IPS DF 4.7 (cell line): Measurements from ENCODE around the gene NF2.

Experiments used
- DNase-seq: peaks from one replicate; pipeline ENCODE4 v3.0.0-alpha.2; 2013; ENCODE audit warnings: low spot score; ENCODE audit errors: extremely low read depth

Gene NF2

DNA sequence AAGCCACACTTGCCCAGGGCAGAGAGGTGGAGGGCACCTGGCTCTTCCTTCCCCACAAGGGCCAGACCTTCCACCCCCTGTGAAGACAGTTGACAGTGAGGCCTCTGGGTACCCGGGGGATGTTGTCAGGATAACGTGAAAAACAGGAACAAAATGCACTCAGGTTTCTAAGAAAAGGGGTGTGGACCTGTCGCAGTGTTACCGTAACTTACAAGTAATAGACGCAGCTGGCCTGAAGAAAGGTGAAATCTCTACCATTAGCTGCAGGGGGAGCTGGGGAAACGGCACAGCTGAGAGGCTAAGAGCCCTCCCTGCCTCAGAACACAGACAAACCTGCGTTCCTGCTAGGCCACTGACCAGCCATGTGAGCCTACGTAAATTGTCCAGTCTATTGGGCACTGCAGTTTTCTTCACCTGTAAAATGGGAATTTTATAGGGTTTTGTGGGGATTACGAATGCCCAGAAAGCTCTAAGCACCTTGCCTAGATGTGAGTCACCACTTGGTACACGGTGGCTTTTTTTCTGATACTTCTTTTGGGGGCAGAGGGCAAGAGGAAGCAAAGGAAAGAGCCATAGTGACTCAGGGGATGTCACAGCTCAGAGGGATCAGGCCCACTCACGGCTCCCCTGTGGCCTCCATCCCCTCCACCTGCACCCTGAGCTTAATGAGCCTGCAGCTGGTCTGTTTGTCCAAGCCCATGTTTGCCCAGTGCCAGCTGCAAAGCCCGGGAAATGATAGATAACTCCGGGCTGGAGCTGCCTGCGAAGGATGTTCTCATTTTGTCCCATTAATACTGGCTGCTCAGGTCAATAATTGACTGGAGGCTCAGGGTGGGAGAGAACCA is 97.9 kb downstream of the NF2 start:
- no peak for DNase-seq

DNA sequence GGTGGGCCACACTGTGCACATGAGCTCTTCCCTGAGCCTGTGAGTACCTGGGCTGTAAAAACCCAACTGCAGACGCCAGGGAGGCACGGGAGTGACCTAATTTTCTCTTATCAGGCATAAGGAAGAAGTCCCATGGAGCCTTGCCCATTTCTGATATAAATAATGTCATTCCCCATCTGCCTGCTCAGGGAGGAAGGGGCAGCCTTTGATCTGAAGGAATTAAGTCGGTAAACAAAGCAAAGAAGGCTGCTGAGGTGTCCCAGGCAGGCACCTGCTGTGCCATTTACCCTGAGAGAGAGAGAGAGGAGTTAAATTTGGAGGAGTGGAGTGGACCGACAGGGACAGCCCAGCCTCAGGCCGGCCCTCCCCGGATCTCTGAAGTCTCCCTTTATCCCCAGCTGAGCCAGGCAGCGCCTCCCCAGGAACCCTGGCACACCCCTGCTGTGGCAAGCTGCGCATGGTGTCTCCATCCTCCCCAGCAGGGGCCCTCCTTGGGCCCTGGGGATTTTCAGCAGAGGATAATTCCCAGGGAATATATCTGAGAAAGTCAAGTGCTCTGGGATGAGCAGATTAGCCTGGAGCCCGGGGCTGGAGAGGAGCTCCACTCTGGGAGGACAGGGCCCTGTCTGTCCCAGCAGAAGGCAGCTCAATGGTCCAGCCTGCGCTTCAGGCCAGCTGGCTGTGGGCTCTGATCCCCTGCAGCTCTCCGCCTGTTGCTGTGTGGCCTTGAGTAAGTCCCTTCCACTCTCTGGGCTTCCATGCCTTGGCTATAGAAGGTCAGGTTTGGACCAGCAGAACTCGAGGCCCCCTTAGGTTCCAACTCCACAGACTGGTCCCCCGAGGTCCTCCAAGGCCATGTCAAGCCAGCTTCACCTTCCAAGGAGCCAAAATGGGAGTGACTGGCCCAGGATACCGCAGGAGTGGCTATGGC is 98.8 kb downstream of the NF2 start:
- no peak for DNase-seq

DNA sequence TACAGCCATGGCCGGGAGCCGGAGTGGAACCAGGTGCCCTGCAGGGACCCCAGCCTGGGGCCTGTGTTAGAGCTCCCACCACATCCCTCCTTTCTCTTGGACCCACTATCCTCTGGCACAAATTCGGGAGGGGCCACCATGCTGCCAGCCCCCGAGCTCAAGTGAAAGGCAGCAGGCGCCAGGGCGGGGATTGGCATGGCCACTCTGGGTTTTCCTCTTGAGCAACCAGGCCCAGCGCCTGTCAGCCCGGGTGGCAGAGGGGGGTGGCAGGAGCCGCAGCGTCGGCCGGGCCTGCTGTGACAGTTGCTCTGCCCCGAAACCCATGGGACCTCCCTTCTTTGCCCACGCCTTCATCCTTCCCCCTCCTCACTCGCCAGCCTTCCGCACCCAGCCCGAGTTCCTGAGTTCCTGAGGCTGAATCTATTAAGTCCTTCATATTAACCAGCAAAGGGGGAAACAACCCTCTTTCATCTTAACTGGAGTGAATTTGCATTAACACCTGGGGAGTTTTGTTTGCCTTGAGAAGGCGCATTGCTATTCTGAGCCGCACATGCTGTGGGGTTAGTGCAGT is 99.6 kb downstream of the NF2 start:
- no peak for DNase-seq

DNA sequence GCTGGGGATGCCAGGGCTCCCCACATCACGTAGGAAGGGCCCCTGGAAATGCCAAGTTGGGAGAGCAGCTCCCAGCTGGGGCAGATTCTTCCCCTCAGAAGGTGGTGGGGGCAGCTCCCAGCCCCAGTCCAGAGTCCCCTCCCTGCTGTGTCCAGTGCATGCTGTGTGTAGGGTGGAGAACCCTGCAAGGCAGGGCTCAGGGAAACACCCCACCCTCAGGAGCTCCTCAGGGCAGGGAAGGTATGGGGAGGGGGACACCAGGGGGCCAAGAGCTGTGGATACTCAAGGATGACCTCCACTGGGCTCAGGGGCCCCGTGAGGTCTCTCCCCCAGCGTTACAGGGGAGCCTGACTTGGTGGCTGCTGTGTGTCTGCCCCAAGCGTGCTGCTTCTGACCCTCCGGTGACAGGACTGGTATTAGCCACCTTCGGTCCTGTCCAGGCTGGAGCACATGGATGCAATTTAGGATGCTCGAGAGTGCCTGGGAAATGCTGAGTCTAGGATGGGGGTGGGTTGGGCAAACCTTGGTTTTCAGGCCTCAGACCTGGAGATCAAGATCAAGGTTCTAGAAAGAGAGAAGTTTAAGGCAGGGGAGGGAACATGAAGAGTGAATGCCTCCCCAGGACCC is 100.2 kb downstream of the NF2 start:
- DNase-seq = no peak

DNA sequence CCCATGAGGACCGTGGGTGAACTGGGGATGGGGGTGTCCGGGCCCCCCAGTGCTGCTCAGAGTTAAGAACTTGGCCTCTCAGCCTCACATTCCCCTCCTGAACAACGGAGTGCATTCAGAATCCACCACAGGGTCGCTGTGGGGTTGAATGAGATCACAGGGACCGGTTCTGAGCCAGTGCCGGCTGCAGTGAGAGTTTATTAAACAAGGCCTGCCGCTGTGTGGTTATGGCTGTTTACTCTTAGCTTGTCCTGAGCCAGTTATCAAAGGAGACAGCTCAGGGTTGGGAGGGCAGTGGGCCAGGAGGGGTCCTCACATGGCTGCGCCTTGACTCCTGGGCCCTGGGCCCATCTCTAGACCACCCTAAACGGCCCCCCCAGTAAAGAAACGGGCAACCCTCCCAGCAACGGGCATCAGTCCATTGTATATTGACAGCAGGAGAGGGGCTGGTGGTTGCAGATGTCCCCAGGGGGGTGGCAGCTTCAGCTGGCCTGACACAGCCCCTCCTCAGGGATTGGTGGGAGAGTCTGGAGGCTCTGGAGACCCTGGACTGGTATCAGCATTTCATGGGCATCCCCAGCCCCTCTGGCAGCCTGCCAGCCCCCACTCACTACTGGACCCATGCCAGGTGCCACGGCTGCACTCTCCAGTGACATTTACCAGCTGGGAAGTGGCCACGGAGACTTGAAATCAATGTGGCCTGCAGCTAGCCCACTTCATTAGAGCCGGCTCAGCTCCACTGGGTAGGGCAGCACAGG is 101.3 kb downstream of the NF2 start:
- DNase-seq = no peak

DNA sequence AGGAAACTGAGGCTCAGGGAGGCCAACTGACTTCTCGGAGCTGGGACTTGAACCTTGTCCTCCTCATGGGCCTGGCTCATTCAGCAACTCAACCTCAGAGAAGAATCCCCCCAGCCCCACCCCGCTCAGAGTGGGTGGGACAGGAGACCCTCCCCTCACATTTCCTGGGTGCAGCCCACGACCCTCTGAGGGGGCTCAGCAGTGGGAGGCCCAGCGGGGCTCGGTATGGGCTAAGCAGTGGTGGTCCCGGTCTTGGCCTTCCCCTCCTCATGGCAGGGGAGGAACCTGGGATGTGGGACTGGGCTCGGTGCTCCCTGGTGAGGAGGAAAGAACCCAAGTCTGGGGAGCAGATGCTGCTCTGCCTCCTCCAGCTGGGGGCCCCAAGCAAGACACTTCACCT is 102.2 kb downstream of the NF2 start:
- no peak for DNase-seq

DNA sequence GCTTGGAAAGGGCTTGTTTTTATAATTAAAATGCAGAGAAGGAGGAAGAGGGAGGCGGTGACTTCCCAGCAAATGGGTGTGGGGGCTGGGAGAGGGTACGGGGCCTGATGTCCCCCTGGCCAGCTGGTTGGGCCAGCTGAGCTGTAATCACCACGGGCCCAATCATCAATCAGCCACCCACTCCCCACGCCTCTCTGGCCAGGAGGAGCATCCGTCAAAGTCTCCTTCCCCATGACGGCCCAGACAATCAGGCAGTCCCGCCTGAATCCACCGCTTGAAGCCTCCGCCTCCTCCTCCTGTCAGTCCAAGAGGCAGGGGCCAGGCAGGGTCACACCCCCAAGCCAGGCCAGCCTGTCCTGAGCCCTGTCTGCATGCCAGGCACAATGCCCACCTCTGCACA is 103.1 kb downstream of the NF2 start:
- DNase-seq = no peak

DNA sequence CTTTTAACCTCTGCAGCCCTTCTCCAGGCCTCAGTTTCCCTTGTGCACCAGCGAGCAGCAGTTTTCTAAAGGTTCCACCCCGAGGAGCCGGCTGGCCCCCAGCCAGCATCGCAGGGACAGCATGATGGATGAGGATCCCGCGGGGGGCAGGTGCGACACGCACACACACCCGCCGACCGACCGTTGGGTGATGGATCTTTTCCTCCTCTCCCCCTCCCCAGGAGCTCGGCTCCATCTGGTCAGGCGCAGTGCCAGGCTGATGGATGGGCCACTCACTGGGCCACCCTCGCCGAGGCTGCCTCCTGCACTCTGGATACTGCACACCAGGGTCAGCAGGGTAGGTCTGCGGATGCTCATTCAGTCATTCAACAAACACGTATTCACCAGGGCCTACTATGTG is 103.6 kb downstream of the NF2 start:
- DNase-seq = no peak

DNA sequence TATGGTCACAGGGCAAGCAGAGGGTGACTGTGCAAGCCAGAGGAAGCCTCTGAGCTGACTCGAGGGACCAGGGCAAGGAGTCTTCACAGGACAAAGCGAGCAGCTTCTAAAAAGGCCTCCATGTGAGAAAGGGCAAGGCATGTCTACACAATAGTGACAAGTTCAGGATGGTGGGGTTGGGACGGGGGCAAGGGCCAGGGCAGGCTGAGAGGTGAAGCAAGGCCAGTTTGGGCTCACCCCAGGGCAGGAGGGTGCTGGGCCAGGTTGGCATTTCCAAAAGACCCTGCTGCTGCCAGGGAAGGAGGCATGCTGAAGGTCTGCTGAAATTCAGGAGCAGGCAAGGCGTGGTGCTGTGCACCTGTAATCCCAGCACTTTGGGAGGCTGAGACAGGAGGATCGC is 104.0 kb downstream of the NF2 start:
- DNase-seq = no peak

DNA sequence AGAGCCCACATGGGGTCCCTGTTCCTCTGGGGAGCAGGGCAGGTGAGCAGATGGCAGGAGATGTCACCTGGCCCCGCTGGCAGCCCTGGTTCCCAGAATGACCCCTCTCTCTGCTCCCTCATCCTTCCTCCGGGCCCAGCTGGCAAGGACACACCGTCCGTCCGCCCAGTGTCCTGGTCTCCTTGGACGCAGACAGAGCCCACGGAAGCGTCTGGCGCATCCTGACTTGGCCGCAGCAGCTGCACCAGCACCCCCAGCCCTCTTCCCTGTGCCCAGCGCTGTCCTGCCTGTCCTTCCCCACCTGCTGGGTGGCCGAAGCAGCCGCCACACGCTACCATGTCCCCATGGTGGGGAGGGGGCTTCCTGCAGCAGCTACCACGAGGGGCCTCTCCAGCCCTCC is 106.8 kb downstream of the NF2 start:
- DNase-seq = no peak

DNA sequence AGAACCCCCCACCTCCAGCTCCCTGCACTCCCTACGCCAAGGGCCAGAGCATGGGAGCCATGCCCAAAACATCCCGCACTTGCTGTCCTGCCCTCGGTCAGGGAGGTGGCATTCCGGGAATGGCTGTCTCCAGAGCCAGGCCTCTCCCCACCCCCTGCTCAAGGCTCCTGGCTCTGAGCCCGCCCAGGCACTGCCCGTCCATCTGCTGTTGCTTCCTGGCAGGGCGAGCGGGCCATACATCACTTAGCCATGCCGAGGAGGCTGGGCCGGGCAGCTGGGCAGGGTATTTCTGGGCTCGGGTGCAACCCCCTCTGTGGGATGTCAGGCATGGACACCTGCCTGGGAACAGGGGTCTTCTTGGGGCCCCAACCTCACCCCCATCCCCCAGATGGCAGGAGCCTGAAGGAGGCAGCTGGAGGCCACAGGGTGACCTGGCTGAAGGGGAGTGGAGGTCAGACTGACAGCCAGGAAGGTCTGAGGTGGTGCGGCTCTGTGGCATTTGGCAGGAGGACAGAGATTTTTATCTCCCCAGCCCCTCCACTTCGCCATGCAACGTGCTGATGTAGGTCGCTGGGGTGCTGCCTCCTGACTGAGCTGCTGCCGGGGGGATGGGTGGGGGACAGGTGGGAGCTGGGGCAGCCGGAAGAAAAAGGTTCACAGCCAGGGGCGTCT is 107.6 kb downstream of the NF2 start:
- no peak for DNase-seq

DNA sequence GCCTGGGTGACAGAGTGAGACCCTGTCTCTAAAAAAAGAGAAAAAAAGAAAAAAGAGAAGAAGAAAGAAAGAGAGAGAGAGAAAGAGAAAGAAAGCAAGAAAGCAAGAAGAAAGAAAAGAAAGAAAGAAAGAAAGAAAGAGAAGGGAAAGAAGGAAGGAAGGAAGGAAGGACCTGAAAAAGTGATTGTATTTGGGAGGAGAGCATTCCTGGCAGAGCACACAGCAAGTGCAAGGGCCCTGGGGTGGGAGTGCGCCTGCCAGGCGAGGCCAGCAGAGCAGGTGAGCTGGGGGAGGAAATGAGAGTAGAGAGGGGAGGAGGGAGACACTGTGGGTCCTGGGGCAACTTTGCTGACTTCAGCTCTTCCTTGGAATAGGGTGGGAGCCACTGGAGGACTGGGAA is 108.7 kb downstream of the NF2 start:
- no peak for DNase-seq

DNA sequence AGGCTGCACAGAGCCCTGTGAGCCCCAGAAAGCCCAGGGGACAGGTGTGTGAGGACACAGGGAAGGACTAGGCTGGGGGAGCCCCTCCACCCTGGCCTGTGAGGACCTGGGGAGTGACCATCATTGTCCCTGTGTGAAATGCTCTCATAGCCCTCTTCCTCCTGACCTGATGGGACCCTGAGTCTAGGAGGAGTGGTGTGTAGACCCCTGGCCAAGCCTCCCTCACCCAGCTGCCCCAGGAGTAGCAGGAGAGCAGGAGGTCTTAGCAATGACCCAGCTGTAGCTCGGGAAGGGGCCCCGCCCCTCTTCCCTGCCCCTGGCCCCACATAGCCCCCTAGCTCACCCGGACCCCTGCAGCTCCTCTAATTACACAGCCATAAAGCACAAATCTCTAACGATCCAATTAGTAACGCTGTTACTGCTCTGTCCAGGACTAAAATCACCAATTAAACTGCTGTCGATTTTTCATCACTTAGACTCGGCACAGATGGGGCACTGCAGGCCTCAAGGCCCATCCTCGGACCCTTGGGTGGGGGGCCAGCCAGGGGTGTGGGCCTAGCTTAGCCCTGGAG is 109.8 kb downstream of the NF2 start:
- no peak for DNase-seq

DNA sequence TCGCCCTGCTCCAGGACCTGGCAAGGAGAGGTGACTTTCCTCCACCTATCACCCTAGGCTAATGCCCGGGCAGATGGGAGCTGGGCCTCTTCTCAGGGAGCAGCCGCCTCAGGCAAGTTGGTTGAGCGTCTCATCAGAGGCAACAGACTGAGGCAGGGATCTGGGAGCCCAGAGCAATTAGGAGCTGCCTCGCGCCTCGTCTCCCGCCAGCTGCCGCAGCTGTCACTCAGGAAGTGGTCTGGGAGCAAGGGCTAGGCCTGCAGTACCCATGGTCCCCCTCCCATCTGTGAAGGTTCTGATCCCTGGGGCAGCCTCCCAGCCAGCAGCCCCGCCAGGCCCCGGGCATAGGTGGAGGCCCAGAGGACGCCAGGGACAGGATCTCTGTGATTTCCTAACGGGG is 111.8 kb downstream of the NF2 start:
- no peak for DNase-seq

DNA sequence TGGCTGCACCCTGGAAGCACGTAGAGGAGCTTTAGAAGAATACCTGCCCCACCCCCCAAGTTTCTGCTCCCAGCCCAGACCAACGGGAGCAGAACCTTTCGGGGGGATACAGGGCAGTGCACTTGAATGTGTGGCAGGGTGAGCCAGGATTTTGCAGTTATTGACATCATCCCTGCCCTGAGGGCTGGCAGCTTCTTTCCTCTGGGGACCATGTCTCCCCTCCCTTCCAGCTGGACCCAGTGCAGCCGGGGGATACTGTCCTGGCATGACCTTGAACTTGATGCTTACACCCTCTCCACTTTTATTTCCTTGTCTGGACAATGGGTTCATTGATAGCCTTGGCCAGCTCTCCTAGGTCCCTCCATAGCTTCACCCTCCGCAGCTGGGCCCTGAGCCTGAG is 112.3 kb downstream of the NF2 start:
- no peak for DNase-seq

DNA sequence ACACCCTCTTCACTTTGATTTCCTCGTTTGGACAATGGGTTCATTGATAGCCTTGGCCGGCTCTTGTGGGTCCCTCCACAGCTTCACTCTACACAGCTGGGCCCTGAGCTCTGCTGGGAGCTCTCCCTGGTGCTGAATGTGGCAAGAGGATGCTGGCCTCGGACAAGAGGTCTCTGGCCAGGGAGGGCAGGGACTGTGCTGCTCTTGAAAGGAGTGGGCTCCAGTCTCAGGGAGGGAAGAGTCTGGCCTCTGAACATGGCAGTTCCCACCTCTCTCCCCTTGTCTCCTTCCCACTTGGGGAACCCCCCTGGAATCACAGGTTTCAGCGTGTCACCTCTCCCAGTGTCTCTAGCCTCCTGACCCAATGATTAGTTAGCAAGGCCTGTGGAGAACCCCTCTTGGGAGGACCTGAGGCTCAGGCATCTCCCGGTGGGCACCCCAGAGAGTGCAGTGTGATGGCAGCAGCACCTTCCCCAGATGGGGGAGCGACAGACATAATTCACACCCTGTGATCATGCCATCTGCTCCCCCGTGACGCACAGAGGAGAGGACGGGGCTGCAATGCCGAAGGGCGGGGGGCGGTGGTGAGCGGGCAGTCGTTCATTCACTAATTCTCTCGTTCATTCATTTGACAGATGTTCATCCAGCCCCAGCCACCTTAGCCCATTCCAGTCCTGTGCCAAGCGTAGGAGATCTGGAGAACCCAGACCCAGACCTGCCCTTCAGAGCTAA is 113.5 kb downstream of the NF2 start:
- DNase-seq = peak; percentile 64

DNA sequence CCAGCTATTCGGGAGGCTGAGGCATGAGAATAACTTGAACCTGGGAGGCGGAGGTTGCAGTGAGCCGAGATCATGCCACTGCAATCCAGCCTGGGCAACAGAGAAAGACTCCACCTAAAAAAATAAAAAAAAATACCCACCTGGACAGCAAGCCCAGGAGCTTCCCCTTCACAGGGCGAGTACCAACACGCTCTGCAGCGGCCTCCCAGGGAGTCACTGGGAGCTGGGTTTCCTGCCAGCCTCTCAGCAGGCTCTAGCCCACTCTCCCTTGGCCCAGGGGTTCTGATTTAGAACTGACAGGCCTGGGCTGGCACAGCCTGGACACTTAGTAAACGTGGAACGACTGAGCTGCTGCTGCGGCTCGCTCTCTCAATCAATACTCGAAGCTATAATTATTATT is 114.4 kb downstream of the NF2 start:
- DNase-seq = no peak

DNA sequence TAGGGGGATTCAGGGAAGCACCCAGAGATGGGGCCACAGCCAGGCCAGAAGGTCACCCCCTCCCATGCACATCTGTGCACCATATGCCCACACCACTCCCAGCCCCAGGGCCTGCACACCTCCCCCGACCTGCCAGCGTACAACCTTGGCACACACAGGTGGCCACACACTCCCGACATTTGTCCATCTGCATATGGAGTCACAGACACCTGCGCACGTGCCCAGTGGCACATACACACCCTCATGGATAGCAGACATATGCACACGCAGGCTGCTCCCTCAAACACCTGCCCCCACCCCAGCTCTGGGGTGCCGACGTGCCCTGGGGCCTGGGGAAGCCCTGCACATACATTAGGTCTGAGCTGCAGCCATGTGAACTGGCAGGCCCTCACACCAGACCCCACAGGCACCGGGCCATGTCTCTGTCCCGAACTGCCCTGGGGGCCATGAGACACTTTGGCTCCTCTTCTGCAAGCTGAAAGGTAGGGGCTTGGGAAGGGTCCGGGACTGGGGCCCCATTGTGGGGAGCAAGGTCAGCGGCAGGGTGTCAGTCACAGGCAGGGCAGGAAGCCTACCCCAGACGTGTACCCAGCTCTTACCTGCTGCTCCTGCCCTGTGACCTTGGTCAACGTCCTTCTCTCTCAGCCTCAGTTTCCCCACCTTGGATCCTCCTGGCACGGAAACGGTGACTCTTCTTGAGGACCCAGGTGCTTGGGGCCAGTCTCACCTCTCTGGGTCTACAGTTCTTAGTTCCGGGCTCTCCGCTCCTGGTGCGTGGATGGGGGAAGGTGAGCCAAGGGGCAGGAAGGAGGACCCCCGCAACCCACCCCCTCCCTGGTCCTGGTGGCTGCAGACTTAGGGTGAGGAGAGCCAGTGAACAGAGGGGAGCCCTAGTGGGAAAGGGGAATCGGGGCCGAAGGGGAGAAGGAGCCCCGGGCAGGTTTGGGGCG is 115.8 kb downstream of the NF2 start:
- DNase-seq = no peak
